Gastrocnemius medialis (tissue), 4 donors: ENCODE results near the gene ERICH2. TPM values are rescaled to one million over a fixed set of nuclear protein-coding genes. Genes with fewer than 3 reads are reported as not detected.
"Not testable (repeated sequence)": the region's sequence is repeated elsewhere in the genome, so short reads cannot be mapped to it uniquely, and the experiment has no call there.

ENCODE experiments used
- ATAC-seq, 2 donors: fragments of 150-250 bp; one replicate each; pipeline ENCODE4 v1.9.1; 2016
- DNase-seq, 2 donors: peaks; one replicate each; pipeline ENCODE4 v3.0.0-alpha.2; 2019
- H3K27ac ChIP-seq, 4 donors: fragments of 200-600 bp; sonication (generic); 1 replicate in 1 of 4; 2 replicates in 3 of 4; pipeline ENCODE4 v1.5.1; 2016 to 2018; ENCODE audit warnings: mild to moderate bottlenecking in 2 of 4, moderate library complexity in 1 of 4
- H3K27me3 ChIP-seq, 3 donors: fragments of 200-600 bp; sonication (generic) in 2 of 3; 1 replicate in 1 of 3; 2 replicates in 2 of 3; pipeline versions ENCODE4 v1.5.1 to v1.6.0; 2016 to 2019; ENCODE audit warnings: mild to moderate bottlenecking in 1 of 3, moderate library complexity in 1 of 3
- H3K36me3 ChIP-seq, 2 donors: fragments of 200-600 bp; sonication (generic) in 1 of 2; one replicate each; pipeline ENCODE4 v1.5.1; 2017 to 2018
- H3K4me1 ChIP-seq, 2 donors: fragments of 200-600 bp; sonication (generic) in 1 of 2; one replicate each; pipeline ENCODE4 v1.5.1; 2016 to 2017; ENCODE audit warnings: mild to moderate bottlenecking in 2 of 2
- H3K4me3 ChIP-seq, 4 donors: fragments of 200-600 bp; sonication (generic) in 3 of 4; 1 replicate in 1 of 4; 2 replicates in 3 of 4; pipeline ENCODE4 v1.5.1; 2016 to 2019; ENCODE audit warnings: mild to moderate bottlenecking in 2 of 4
- H3K9me3 ChIP-seq, 3 donors: fragments of 200-600 bp; sonication (generic) in 2 of 3; 1 replicate in 1 of 3; 2 replicates in 2 of 3; pipeline ENCODE4 v1.5.1; 2016 to 2019
- POLR2A ChIP-seq, 2 donors: fragments of 450-650 bp; IDR thresholded peaks; one replicate each; pipeline ENCODE4 v1.6.1; 2017; ENCODE audit warnings: antibody characterized with exemption in 2 of 2, mild to moderate bottlenecking in 2 of 2, moderate library complexity in 2 of 2
- in situ Hi-C, 4 donors: fragments of 200-750 bp; cut with MboI; loops; one replicate each; pipeline versions ENCODE4 v1.15.0 to v1.8.0; 2017; ENCODE audit warnings: low sequenced_read_pairs in 4 of 4
- intact Hi-C: fragments of 100-400 bp; cut with DNase I; formaldehyde crosslinking; loops from one replicate; pipeline ENCODE4 v1.15.1; 2023; ENCODE audit warnings: low total_unique reads
- total RNA-seq, 4 donors: library from RNA; depleted of rRNA; stranded (reverse); fragments of >200 nt; gene quantifications; one replicate each; pipeline versions ENCODE4 v1.1.0 to v1.2.3, GENCODE V29; 2016
- TF ChIP-seq, protein P1 (sequence below), 5 experiments: fragments of 450-650 bp in 3 of 5; fragments of 200-600 bp in 2 of 5; sonication (generic) in 2 of 5; IDR thresholded peaks in 4 of 5; conservative IDR thresholded peaks in 1 of 5; 1 replicate in 4 of 5; 2 replicates in 1 of 5; pipeline ENCODE4 v1.5.1; 2016 to 2019; ENCODE audit warnings: antibody characterized with exemption in 5 of 5, mild to moderate bottlenecking in 3 of 5, moderate library complexity in 3 of 5

ERICH2 gene
- total RNA-seq, 4 donors from 2014 or later = not detected

- Histone ChIP-seq H3K27ac (no peak overlapping the region), H3K27me3 (peaks cover 0 to 2% (median 0%) of the 10 kb centered on the region in 3 donors), H3K4me3 (no peak overlapping the region), H3K4me1 (no peaks in the 10 kb centered on the region), H3K36me3 (no peaks in the 10 kb centered on the region), H3K9me3 (no peaks in the 10 kb centered on the region)
- DNase-seq = no peak
- intact Hi-C loops = no loop called here
- no peak for ATAC-seq
- in situ Hi-C loops = no loop called here
- TF ChIP-seq, protein P1, sequence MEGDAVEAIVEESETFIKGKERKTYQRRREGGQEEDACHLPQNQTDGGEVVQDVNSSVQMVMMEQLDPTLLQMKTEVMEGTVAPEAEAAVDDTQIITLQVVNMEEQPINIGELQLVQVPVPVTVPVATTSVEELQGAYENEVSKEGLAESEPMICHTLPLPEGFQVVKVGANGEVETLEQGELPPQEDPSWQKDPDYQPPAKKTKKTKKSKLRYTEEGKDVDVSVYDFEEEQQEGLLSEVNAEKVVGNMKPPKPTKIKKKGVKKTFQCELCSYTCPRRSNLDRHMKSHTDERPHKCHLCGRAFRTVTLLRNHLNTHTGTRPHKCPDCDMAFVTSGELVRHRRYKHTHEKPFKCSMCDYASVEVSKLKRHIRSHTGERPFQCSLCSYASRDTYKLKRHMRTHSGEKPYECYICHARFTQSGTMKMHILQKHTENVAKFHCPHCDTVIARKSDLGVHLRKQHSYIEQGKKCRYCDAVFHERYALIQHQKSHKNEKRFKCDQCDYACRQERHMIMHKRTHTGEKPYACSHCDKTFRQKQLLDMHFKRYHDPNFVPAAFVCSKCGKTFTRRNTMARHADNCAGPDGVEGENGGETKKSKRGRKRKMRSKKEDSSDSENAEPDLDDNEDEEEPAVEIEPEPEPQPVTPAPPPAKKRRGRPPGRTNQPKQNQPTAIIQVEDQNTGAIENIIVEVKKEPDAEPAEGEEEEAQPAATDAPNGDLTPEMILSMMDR (IDR thresholded peaks at IDR 0.05 in 4 of 5, conservative IDR thresholded peaks at IDR 0.05 in 1 of 5) = no peak
- TF ChIP-seq POLR2A (IDR thresholded peaks at IDR 0.05) = no peak
Observed at GRCh38 chr2:170733798-170734600, 36.2 kb upstream of the ERICH2 start.

GRCh38 chr2:170734601-170735000 lies 35.6 kb upstream of the ERICH2 start:
- H3K9me3 ChIP-seq, DNase-seq, in situ Hi-C loops, ATAC-seq, H3K4me3 ChIP-seq, H3K4me1 ChIP-seq, H3K27ac ChIP-seq, intact Hi-C loops, H3K36me3 ChIP-seq, H3K27me3 ChIP-seq: not testable (repeated sequence)

DNA sequence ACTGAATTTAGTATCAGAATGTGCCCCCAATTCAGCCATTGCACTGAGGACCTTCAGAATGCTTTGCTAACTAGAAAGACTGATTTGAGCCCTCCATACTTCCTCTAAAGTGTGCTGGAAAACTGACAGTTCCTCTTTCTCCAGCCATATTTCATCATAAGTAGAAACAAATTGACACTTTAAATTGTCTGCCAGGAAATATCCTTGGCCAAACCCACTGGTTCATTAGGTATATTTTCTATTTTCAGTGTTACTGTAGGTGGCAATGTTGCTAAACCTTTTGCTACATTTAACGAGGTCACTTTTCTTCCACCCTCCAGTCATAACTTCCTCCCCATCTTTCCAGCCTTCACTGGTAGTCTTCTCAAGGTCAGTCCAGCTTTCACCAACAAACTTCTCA lies 33.5 kb upstream of the ERICH2 start:
- TF ChIP-seq, protein P1 (IDR thresholded peaks at IDR 0.05 in 4 of 5, conservative IDR thresholded peaks at IDR 0.05 in 1 of 5) = no peak
- no peak for TF ChIP-seq POLR2A (IDR thresholded peaks at IDR 0.05)
- intact Hi-C loops (no loop called here), in situ Hi-C loops (no loop called here)
- ATAC-seq = no peak
- Histone ChIP-seq H3K9me3 (no peaks in the 10 kb centered on the region), H3K27ac (no peak overlapping the region), H3K4me1 (no peaks in the 10 kb centered on the region), H3K36me3 (no peaks in the 10 kb centered on the region), H3K27me3 (peaks cover 0 to 2% (median 0%) of the 10 kb centered on the region in 3 donors), H3K4me3 (no peak overlapping the region)
- DNase-seq = no peak

DNA sequence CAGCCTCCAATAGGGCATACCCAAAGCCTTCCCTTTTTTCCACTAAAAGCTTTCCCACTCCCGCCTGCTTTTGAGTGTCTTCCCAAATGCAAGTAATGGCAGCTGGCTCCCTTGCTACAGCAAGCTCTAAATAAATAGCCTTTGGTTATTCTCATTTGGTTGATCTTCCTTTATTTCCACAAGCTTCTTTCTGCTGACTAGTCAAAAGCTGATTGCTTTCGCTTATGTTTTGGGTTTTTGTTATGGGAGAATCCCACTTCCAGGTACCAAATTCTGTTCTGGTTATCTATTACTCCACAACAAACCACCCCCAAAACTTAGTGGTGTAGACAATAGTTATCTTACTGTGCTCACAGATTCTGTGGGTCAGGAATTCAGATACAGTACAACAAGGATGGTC lies 32.8 kb upstream of the ERICH2 start:
- Histone ChIP-seq H3K4me1 (no peaks in the 10 kb centered on the region), H3K4me3 (no peak overlapping the region), H3K9me3 (no peaks in the 10 kb centered on the region), H3K27ac (no peak overlapping the region), H3K36me3 (no peaks in the 10 kb centered on the region), H3K27me3 (peaks cover 0 to 2% (median 0%) of the 10 kb centered on the region in 3 donors)
- in situ Hi-C loops (no loop called here), intact Hi-C loops (no loop called here)
- no peak for ATAC-seq
- no peak for DNase-seq
- TF ChIP-seq, protein P1 (IDR thresholded peaks at IDR 0.05 in 4 of 5, conservative IDR thresholded peaks at IDR 0.05 in 1 of 5) = no peak
- no peak for TF ChIP-seq POLR2A (IDR thresholded peaks at IDR 0.05)

- Histone ChIP-seq H3K27ac (no peak overlapping the region), H3K4me1 (no peaks in the 10 kb centered on the region), H3K27me3 (peaks cover 0 to 2% (median 0%) of the 10 kb centered on the region in 3 donors), H3K36me3 (no peaks in the 10 kb centered on the region), H3K9me3 (no peaks in the 10 kb centered on the region), H3K4me3 (no peak overlapping the region)
- TF ChIP-seq, protein P1 (IDR thresholded peaks at IDR 0.05 in 4 of 5, conservative IDR thresholded peaks at IDR 0.05 in 1 of 5) = no peak
- TF ChIP-seq POLR2A (IDR thresholded peaks at IDR 0.05) = no peak
- no peak for DNase-seq
- intact Hi-C loops (no loop called here), in situ Hi-C loops (no loop called here)
- no peak for ATAC-seq
Observed at GRCh38 chr2:170737821-170738220, 32.4 kb upstream of the ERICH2 start.
